Coronary artery (tissue), 2 donors: ENCODE results near the gene TXNL4B.

ENCODE experiments used
- DNase-seq: peaks from one replicate; pipeline ENCODE4 v3.0.0-alpha.2; 2017; ENCODE audit warnings: low spot score
- H3K27ac ChIP-seq, 2 donors: fragments of 200-600 bp; sonication (generic); one replicate each; pipeline ENCODE4 v1.5.1; 2016 to 2019
- H3K4me3 ChIP-seq: fragments of 200-600 bp; sonication (generic); 2 replicates; pipeline ENCODE4 v1.5.1; 2016; ENCODE audit warnings: mild to moderate bottlenecking, moderate library complexity
- CTCF ChIP-seq: fragments of 200-600 bp; sonication (generic); IDR thresholded peaks from one replicate; pipeline ENCODE4 v1.5.1; 2019; ENCODE audit warnings: antibody characterized with exemption

TXNL4B gene

GRCh38 chr16:72132726-72133125 is 39.3 kb upstream of the TXNL4B start:
- no peak for TF ChIP-seq CTCF
- no peak for DNase-seq
- Histone ChIP-seq H3K4me3 (no peak overlapping the region), H3K27ac (no peak overlapping the region)

- TF ChIP-seq CTCF, result no peak
- Histone ChIP-seq H3K27ac (no peak overlapping the region), H3K4me3 (no peak overlapping the region)
- no peak for DNase-seq
Measured at GRCh38 chr16:72131036-72131435, 37.6 kb upstream of the TXNL4B start.

- H3K27ac ChIP-seq, result no peak overlapping the region
- DNase-seq, result no peak
- H3K4me3 ChIP-seq, result no peak overlapping the region
- no peak for TF ChIP-seq CTCF
Measured at GRCh38 chr16:72129976-72130656, 36.7 kb upstream of the TXNL4B start.

- no peak overlapping the region for H3K27ac ChIP-seq
- no peak for TF ChIP-seq CTCF
Measured at GRCh38 chr16:72128701-72129100, 35.3 kb upstream of the TXNL4B start.

GRCh38 chr16:72126429-72126765 is 33.0 kb upstream of the TXNL4B start:
- no peak overlapping the region for H3K4me3 ChIP-seq
- DNase-seq, result no peak
- TF ChIP-seq CTCF, result no peak
- H3K27ac ChIP-seq, result peak overlapping the region in 1 of 2 donors; percentile 66

More at GRCh38 chr16:72128701-72129100, 35.3 kb upstream of the TXNL4B start:
- no peak for DNase-seq
- H3K4me3 ChIP-seq, result no peak overlapping the region

- Histone ChIP-seq H3K4me3 (no peak overlapping the region), H3K27ac (peak overlapping the region in 1 of 2 donors; percentile 66)
- DNase-seq, result no peak
- no peak for TF ChIP-seq CTCF
Measured at GRCh38 chr16:72125635-72126428, 32.4 kb upstream of the TXNL4B start.
